PC-3 (cell line): Measurements from ENCODE around the gene GJD3. TPM values are rescaled to one million over a fixed set of nuclear protein-coding genes. Genes with fewer than 3 reads are reported as not detected.

ENCODE experiments used
- ATAC-seq: fragments of 200-7000 bp; cut with Tn5 transposase; 2 replicates; pipeline ENCODE4 v1.9.1; 2020; ENCODE audit warnings: mild to moderate bottlenecking, moderate library complexity
- BruUV-seq: library from RNA; stranded (reverse); fragments of 400-500 nt; replicated peaks from 2 replicates; lab custom pipeline; 2021; lab: Mats Ljungman, UMichigan
- CTCF ChIA-PET: fragments of 300-600 bp; sonication (Branson Sonifier 250); formaldehyde crosslinking; loops from one replicate; lab custom pipeline; 2022; ENCODE audit warnings: antibody characterized with exemption; lab: Charles Lee
- POLR2A ChIA-PET: fragments of 300-600 bp; sonication (Branson Sonifier 250); formaldehyde crosslinking; loops from one replicate; lab custom pipeline; 2022; ENCODE audit warnings: antibody characterized with exemption; ENCODE audit not compliant: unreplicated experiment; lab: Charles Lee
- DNase-seq: peaks from one replicate; pipeline ENCODE4 v3.0.0-alpha.2; 2015
- H2AFZ ChIP-seq: fragments of 300-600 bp; sonication (generic); 2 replicates; pipeline ENCODE4 v1.6.0; 2016; ENCODE audit warnings: antibody characterized with exemption, low read length
- H3F3A ChIP-seq: fragments of 300-600 bp; sonication (generic); one replicate; pipeline ENCODE4 v1.6.0; 2017; ENCODE audit warnings: antibody characterized with exemption, low read length, control low read depth, mild to moderate bottlenecking; ENCODE audit not compliant: unreplicated experiment
- H3K27ac ChIP-seq: fragments of 300-600 bp; sonication (generic); 2 replicates; pipeline ENCODE4 v1.5.1; 2016; ENCODE audit warnings: mild to moderate bottlenecking, low read length
- H3K27me3 ChIP-seq: fragments of 300-600 bp; sonication (generic); 2 replicates; pipeline ENCODE4 v1.6.1; 2016; ENCODE audit warnings: low read length, mixed read lengths
- H3K36me3 ChIP-seq: fragments of 300-600 bp; sonication (generic); 2 replicates; pipeline ENCODE4 v1.6.1; 2016; ENCODE audit warnings: low read depth, mixed run types, low read length, mixed read lengths
- H3K4me1 ChIP-seq: fragments of 300-600 bp; sonication (generic); 2 replicates; pipeline ENCODE4 v1.5.1; 2016; ENCODE audit warnings: low read length; ENCODE audit not compliant: insufficient read depth
- H3K4me2 ChIP-seq: fragments of 300-600 bp; sonication (generic); 2 replicates; pipeline ENCODE4 v1.6.0; 2016; ENCODE audit warnings: low read length
- H3K4me3 ChIP-seq: fragments of 300-600 bp; sonication (generic); 2 replicates; pipeline ENCODE4 v1.5.1; 2016; ENCODE audit warnings: mild to moderate bottlenecking, low read length, mixed read lengths
- H3K79me2 ChIP-seq: fragments of 300-600 bp; sonication (generic); 2 replicates; pipeline ENCODE4 v1.6.1; 2017; ENCODE audit warnings: low read length, mixed read lengths
- H3K9ac ChIP-seq: fragments of 300-600 bp; sonication (generic); 2 replicates; pipeline ENCODE4 v1.6.0; 2016; ENCODE audit warnings: mild to moderate bottlenecking, low read length
- H3K9me2 ChIP-seq: fragments of 300-600 bp; sonication (generic); replicated peaks from 2 replicates; pipeline ENCODE4 v1.6.1; 2016; ENCODE audit warnings: mixed run types, low read length, mixed read lengths
- H3K9me3 ChIP-seq: fragments of 300-600 bp; sonication (generic); 2 replicates; pipeline ENCODE4 v1.6.1; 2016; ENCODE audit warnings: low read length, mixed read lengths
- H4K20me1 ChIP-seq: fragments of 300-600 bp; sonication (generic); 2 replicates; pipeline ENCODE4 v1.6.1; 2016; ENCODE audit warnings: low read length, mixed read lengths
- EZH2 ChIP-seq: fragments of 300-600 bp; sonication (generic); IDR thresholded peaks from one replicate; pipeline ENCODE4 v1.6.1; 2017; ENCODE audit warnings: antibody characterized with exemption, mild to moderate bottlenecking, low read length; ENCODE audit not compliant: unreplicated experiment
- EZH2phosphoT487 ChIP-seq: fragments of 300-600 bp; sonication (generic); IDR thresholded peaks from 2 replicates; pipeline ENCODE4 v1.6.1; 2018; ENCODE audit warnings: mild to moderate bottlenecking, antibody characterized with exemption, low read length, borderline replicate concordance
- intact Hi-C: fragments of 100-400 bp; cut with micrococcal nuclease; formaldehyde crosslinking; loops from 2 replicates; pipeline ENCODE4 v1.9.0; 2023
- total RNA-seq: library from RNA; depleted of rRNA; stranded (reverse); fragments of >200 nt; gene quantifications from 2 replicates; pipeline ENCODE4 v1.2.3, GENCODE V29; 2014
- TF ChIP-seq, protein P1 (sequence below): fragments of 300-600 bp; sonication (generic); conservative IDR thresholded peaks from 2 replicates; pipeline ENCODE4 v1.5.1; 2017; ENCODE audit warnings: antibody characterized with exemption, low read depth, mild to moderate bottlenecking, low read length

GJD3 gene
- total RNA-seq, 1 experiment from 2014 or later: not detected

DNA sequence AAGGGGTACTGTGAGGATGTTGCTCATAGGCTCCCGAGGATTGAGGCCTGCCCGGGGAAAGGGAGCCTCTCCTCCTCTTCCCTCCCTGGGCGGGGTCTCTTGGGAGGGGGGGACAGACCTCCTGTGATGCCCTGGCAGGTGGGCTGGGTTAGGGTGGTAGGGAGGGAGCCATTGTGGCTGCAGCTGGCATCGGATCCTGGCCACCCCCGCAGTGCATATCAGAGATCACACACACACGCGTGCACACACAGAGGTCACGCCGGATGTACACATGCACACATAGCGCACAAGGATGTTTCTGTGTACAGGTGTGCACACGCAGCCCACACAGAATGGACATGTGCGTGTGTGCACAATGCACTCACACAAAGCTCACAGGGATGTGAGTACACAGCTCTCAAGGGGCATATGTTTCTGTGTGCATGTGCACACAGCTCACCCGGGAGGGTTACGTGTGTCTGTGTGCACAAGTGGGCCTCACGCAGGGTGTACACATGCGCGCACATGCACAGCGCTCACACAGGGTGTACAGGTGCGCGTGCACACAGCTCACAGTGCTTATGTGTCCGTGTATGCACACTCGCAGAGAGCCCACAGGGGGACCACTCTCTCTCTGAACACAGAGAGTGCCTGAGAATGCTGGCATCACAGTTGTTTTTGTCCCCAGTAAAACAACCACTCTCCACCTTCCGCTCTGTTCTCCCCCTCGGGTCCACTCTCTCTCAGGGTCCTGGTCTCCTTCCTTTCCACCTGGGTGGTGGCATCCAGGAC is 2.4 kb downstream of the GJD3 start:
- Histone ChIP-seq H3K79me2 (no peaks in the 10 kb centered on the region), H4K20me1 (no peaks in the 10 kb centered on the region), H3K4me1 (no peaks in the 10 kb centered on the region), H3K9ac (no peak overlapping the region), H3K27ac (no peak overlapping the region), H2AFZ (peak overlapping the region; percentile 50; the same call in 1 of the 2 replicates), H3K9me3 (no peaks in the 10 kb centered on the region), H3F3A (no peaks in the 10 kb centered on the region), H3K27me3 (no peaks in the 10 kb centered on the region), H3K36me3 (no peaks in the 10 kb centered on the region), H3K4me2 (peak overlapping the region; percentile 84), H3K9me2 (no peaks in the 10 kb centered on the region), H3K4me3 (peak overlapping the region; percentile 67; the same call in 1 of the 2 replicates)
- ATAC-seq: no peak
- no peak for TF ChIP-seq EZH2phosphoT487
- TF ChIP-seq, protein P1, sequence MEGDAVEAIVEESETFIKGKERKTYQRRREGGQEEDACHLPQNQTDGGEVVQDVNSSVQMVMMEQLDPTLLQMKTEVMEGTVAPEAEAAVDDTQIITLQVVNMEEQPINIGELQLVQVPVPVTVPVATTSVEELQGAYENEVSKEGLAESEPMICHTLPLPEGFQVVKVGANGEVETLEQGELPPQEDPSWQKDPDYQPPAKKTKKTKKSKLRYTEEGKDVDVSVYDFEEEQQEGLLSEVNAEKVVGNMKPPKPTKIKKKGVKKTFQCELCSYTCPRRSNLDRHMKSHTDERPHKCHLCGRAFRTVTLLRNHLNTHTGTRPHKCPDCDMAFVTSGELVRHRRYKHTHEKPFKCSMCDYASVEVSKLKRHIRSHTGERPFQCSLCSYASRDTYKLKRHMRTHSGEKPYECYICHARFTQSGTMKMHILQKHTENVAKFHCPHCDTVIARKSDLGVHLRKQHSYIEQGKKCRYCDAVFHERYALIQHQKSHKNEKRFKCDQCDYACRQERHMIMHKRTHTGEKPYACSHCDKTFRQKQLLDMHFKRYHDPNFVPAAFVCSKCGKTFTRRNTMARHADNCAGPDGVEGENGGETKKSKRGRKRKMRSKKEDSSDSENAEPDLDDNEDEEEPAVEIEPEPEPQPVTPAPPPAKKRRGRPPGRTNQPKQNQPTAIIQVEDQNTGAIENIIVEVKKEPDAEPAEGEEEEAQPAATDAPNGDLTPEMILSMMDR: no peak
- TF ChIP-seq EZH2: no peak
- no TSS peak for BruUV-seq
- ChIA-PET POLR2A (interaction anchor here (0.5 kb wide), 1 partner anchor 48 kb away, joined by 3 read pairs; no protein-coding TSS in a partner anchor), CTCF (interaction anchor here (0.6 to 1.0 kb wide), 2 partner anchors 172 to 198 kb away, joined by 3 to 4 read pairs; no protein-coding TSS in a partner anchor)
- no peak for DNase-seq
- intact Hi-C loops: no loop called here

DNA sequence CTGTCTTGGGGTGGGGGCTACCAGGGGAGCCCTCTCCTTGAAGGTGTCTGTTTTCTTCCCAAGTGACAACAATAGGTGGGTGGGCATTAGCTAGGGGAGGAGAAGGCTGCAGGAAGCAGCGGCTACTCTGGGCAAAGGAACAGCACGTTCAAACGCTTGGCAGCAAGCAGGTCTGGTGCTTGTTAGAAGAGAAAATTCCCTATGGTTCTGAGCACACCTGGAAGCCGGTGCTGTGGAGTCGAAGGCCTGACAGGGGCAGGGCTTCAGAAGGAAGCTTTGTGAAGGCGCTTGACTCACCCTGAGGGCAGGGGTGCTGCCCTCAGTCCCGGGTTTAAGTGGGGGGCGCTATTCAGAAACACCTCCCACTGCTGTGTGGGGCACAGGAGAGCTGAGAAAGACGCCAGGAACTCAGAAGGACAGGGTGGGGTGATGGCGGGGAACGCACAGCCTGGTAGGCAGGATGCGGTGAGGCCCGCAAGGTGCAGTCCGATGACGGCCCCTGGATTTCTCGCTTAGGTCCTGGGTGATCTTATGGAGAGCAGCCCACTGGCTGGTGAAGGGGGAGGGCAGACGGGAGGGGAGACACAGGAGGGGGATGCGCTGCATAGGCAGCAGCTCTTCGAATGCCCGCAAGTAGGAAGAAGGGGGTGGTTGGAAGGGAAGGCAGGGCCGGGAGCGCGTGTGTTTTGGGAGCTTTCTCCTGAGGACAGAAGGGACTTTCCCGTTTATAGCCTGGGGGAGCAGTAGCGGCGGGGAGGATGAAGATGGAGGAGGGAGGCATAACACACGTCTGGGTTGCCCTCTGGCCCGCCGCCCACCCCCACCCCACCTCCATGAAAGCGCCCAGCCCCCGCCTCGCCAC is 3.2 kb downstream of the GJD3 start:
- no peaks in the 10 kb centered on the region for H3K9me3 ChIP-seq
- H3K9ac ChIP-seq: no peak overlapping the region
- H3K79me2 ChIP-seq: no peaks in the 10 kb centered on the region
- H3K27me3 ChIP-seq: no peaks in the 10 kb centered on the region
- H3F3A ChIP-seq: no peaks in the 10 kb centered on the region
- intact Hi-C loops: no loop called here
- DNase-seq (no peak), ATAC-seq (no peak)
- H2AFZ ChIP-seq: no peak overlapping the region
- TF ChIP-seq EZH2 (no peak), EZH2phosphoT487 (no peak)
- TF ChIP-seq, protein P1: no peak
- no peak overlapping the region for H3K4me3 ChIP-seq
- ChIA-PET POLR2A (no interaction called here), CTCF (no interaction called here)
- H3K4me1 ChIP-seq: no peaks in the 10 kb centered on the region
- no TSS peak for BruUV-seq
- no peaks in the 10 kb centered on the region for H3K9me2 ChIP-seq
- H3K27ac ChIP-seq: no peak overlapping the region
- no peak overlapping the region for H3K4me2 ChIP-seq
- no peaks in the 10 kb centered on the region for H4K20me1 ChIP-seq
- H3K36me3 ChIP-seq: no peaks in the 10 kb centered on the region
